ENCODE measurements around the gene SSTR4.

DNA sequence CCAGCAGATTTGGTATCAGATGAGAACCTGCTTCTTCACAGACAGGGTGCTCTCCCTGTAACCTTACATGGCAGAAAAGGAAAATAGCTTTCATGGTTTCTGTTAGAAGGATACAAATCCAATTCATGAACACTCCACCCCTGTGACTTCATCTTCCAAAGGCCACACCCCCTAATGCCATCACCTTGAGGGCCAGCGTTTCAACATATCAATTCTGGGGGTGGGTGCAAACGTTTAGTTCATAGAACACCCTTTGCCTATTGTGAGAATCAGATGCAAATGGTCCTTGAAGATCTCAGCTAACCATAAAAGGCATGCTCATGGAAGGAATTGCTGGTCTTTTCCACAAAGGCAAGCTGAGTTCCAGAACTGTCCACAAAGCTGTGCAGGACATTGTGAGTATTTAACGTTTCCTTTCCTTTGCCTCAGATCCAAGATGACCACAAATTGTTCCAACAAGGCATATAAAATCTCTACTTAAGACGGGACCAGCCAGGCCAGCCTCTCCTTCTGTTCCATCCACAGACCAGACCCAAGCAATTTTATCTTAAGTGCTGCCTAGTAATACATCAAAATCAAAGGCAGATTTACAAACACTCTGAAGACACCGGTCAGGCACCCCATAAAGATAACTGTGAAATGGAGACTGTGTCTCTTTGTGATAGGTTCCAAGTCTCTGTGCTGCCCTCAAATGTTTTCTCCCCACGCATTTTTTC is 34.7 kb upstream of the SSTR4 start:
- no peak for TF ChIP-seq EHMT2 (IDR thresholded peaks at IDR 0.05; ENCODE audit: low read depth)
- no peak for TF ChIP-seq SMC3 (IDR thresholded peaks at IDR 0.05)
- TF ChIP-seq, protein P1, sequence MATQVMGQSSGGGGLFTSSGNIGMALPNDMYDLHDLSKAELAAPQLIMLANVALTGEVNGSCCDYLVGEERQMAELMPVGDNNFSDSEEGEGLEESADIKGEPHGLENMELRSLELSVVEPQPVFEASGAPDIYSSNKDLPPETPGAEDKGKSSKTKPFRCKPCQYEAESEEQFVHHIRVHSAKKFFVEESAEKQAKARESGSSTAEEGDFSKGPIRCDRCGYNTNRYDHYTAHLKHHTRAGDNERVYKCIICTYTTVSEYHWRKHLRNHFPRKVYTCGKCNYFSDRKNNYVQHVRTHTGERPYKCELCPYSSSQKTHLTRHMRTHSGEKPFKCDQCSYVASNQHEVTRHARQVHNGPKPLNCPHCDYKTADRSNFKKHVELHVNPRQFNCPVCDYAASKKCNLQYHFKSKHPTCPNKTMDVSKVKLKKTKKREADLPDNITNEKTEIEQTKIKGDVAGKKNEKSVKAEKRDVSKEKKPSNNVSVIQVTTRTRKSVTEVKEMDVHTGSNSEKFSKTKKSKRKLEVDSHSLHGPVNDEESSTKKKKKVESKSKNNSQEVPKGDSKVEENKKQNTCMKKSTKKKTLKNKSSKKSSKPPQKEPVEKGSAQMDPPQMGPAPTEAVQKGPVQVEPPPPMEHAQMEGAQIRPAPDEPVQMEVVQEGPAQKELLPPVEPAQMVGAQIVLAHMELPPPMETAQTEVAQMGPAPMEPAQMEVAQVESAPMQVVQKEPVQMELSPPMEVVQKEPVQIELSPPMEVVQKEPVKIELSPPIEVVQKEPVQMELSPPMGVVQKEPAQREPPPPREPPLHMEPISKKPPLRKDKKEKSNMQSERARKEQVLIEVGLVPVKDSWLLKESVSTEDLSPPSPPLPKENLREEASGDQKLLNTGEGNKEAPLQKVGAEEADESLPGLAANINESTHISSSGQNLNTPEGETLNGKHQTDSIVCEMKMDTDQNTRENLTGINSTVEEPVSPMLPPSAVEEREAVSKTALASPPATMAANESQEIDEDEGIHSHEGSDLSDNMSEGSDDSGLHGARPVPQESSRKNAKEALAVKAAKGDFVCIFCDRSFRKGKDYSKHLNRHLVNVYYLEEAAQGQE (IDR thresholded peaks at IDR 0.05), result no peak
- no peak for TF ChIP-seq FOXS1 (CRISPR knock-in tag; IDR thresholded peaks at IDR 0.05)
- no peak for TF ChIP-seq JUN (IDR thresholded peaks at IDR 0.05)
- no peak for TF ChIP-seq MAZ (IDR thresholded peaks at IDR 0.05; ENCODE audit: borderline replicate concordance, low read depth, low read length)
- TF ChIP-seq, protein P2, sequence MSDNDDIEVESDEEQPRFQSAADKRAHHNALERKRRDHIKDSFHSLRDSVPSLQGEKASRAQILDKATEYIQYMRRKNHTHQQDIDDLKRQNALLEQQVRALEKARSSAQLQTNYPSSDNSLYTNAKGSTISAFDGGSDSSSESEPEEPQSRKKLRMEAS (IDR thresholded peaks at IDR 0.05), result no peak
